HCT116 (cell line): ENCODE measurements around the gene INIP.

ENCODE experiments used
- CEBPB ChIP-seq: IDR thresholded peaks from 2 replicates; pipeline ENCODE4 v1.6.1; 2012; ENCODE audit warnings: low read depth
- CTCF ChIP-seq, 3 experiments: fragments of 200-600 bp in 1 of 3; sonication (generic) in 1 of 3; IDR thresholded peaks in 2 of 3; conservative IDR thresholded peaks in 1 of 3; 2 replicates each; pipeline ENCODE4 v1.5.1; 2012 to 2017; ENCODE audit warnings: low read depth in 2 of 3, low read length in 2 of 3, antibody characterized with exemption in 1 of 3, borderline replicate concordance in 1 of 3, control low read depth in 1 of 3, mild to moderate bottlenecking in 1 of 3, mixed read lengths in 1 of 3, mixed run types in 1 of 3, moderate library complexity in 1 of 3; ENCODE audit not compliant: insufficient read depth in 1 of 3
- RAD21 ChIP-seq: IDR thresholded peaks from 2 replicates; pipeline ENCODE4 v1.6.1; 2012; ENCODE audit warnings: low read depth, mild to moderate bottlenecking

GRCh38 chr9:112696461-112696860, 21.5 kb downstream of the INIP start:
- no peak for TF ChIP-seq RAD21
- TF ChIP-seq CTCF (IDR thresholded peaks at IDR 0.05 in 2 of 3, conservative IDR thresholded peaks at IDR 0.05 in 1 of 3; ENCODE audit: borderline replicate concordance in 1 of 3, insufficient read depth in 1 of 3, low read depth in 2 of 3, low read length in 2 of 3) = no peak
- TF ChIP-seq CEBPB = no peak
